Fibroblast of lung (primary cell): ENCODE results near the gene PIAS1. TPM values are rescaled to one million over a fixed set of nuclear protein-coding genes. Genes with fewer than 3 reads are reported as not detected.

Source experiments
- DNase-seq, 2 donors: peaks; one replicate each; pipeline versions ENCODE4 v3.0.0 to v3.0.0-alpha.2; 2010; ENCODE audit warnings: low read depth in 2 of 2
- H2AFZ ChIP-seq: 2 replicates; pipeline ENCODE4 v1.5.1; 2012; ENCODE audit warnings: low read length, control low read depth, inconsistent platforms
- H3K27ac ChIP-seq: 2 replicates; pipeline ENCODE4 v1.5.1; 2011; ENCODE audit warnings: low read length, control low read depth; ENCODE audit not compliant: insufficient read depth
- H3K27me3 ChIP-seq: 2 replicates; pipeline ENCODE4 v1.5.1; 2011; ENCODE audit warnings: mild to moderate bottlenecking, low read length; ENCODE audit not compliant: control insufficient read depth, insufficient read depth
- H3K36me3 ChIP-seq: 2 replicates; pipeline ENCODE4 v1.5.1; 2011; ENCODE audit warnings: low read length; ENCODE audit not compliant: control insufficient read depth, insufficient read depth
- H3K4me1 ChIP-seq: 2 replicates; pipeline ENCODE4 v1.5.1; 2011; ENCODE audit warnings: low read length; ENCODE audit not compliant: control insufficient read depth, insufficient read depth; ENCODE audit errors: extremely low read depth
- H3K4me2 ChIP-seq: 2 replicates; pipeline ENCODE4 v1.5.1; 2011; ENCODE audit warnings: low read length, control low read depth; ENCODE audit not compliant: insufficient read depth; ENCODE audit errors: extremely low read depth
- H3K4me3 ChIP-seq, 4 experiments: fragments of 200-600 bp in 1 of 4; sonication (generic) in 1 of 4; replicated peaks in 1 of 4; 2 replicates each; pipeline ENCODE4 v1.5.1; 2011 to 2016; ENCODE audit warnings: low read length in 4 of 4, low read depth in 3 of 4, mild to moderate bottlenecking in 3 of 4, control low read depth in 2 of 4, inconsistent platforms in 1 of 4, mixed read lengths in 1 of 4; ENCODE audit not compliant: insufficient read depth in 1 of 4; ENCODE audit errors: control extremely low read depth in 1 of 4
- H3K79me2 ChIP-seq: 2 replicates; pipeline ENCODE4 v1.5.1; 2012; ENCODE audit warnings: mild to moderate bottlenecking, low read length, inconsistent platforms; ENCODE audit not compliant: control insufficient read depth, insufficient read depth
- H3K9ac ChIP-seq: 2 replicates; pipeline ENCODE4 v1.5.1; 2011; ENCODE audit warnings: mild to moderate bottlenecking, low read length, control low read depth; ENCODE audit not compliant: insufficient read depth
- H3K9me3 ChIP-seq: 2 replicates; pipeline ENCODE4 v1.5.1; 2012; ENCODE audit warnings: low read depth, low read length; ENCODE audit not compliant: control insufficient read depth, insufficient read depth
- H4K20me1 ChIP-seq: 2 replicates; pipeline ENCODE4 v1.5.1; 2011; ENCODE audit warnings: low read length; ENCODE audit not compliant: control insufficient read depth, insufficient read depth; ENCODE audit errors: extremely low read depth
- EZH2 ChIP-seq: IDR thresholded peaks from 2 replicates; pipeline ENCODE4 v1.5.1; 2012; ENCODE audit warnings: low read length, control low read depth, mild to moderate bottlenecking; ENCODE audit errors: missing control alignments
- polyA plus RNA-seq, 2 donors: library from polyadenylated mRNA; depleted of rRNA in 1 of 2; stranded (reverse) in 1 of 2; unstranded in 1 of 2; fragments of >200 nt; gene quantifications; 2 replicates each; pipeline ENCODE4 v1.2.1, GENCODE V29; 2011 to 2012; ENCODE audit warnings: missing spikeins in 1 of 2
- total RNA-seq: library from RNA; depleted of rRNA; stranded (reverse); fragments of >200 nt; gene quantifications from 2 replicates; pipeline ENCODE4 v1.2.1, GENCODE V29; 2014
- TF ChIP-seq, protein P1 (sequence below), 2 donors: IDR thresholded peaks in 1 of 2; conservative IDR thresholded peaks in 1 of 2; 1 replicate in 1 of 2; 2 replicates in 1 of 2; pipeline ENCODE4 v1.5.1; 2011 to 2012; ENCODE audit warnings: low read length in 2 of 2, control low read depth in 1 of 2, inconsistent platforms in 1 of 2, low read depth in 1 of 2, mild to moderate bottlenecking in 1 of 2

The PIAS1 gene
- total and polyA plus RNA-seq, 2 donors (not counting 1 experiment from before 2014, with no cell fraction given) = 17.0 to 35.1 TPM

DNA sequence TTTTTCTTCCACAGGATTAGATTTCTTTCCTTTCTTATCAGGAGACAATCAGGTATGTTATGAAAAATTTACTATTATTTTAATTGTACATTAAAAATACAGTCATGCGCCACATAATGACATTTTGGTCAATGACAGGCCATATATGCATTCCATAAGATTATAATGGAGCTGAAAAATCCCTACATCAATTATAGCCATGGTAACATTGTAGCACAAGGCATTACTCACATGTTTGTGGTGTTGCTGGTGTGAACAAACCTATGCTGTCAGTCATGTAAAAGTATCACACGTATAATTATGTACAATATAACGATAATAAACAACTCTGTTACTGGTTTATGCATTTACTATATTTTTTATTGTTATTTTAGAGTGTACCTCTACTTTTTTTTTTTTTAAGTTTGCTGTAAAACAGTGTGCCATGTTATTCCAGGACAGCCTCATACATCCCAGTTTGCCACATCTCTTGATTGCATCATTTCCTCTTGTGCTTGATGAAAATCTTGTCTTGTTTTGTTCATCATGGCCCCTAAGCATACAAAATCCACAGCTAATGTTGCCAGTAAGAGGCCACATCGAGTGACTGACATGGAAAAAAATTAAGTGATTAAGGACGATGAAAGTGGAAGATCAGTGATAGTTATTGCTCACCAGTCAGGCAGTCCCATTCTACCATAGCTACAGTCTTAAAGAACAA, 129.7 kb downstream of the PIAS1 start:
- H2AFZ ChIP-seq = no peak overlapping the region
- H3K4me1 ChIP-seq = peaks cover 7% of the 10 kb centered on the region
- no peaks in the 10 kb centered on the region for H3K27me3 ChIP-seq
- peak in 1 of 2 donors; percentile 54 for DNase-seq
- no peaks in the 10 kb centered on the region for H4K20me1 ChIP-seq
- no peak overlapping the region for H3K27ac ChIP-seq
- H3K9ac ChIP-seq = no peak overlapping the region
- H3K79me2 ChIP-seq = no peaks in the 10 kb centered on the region
- TF ChIP-seq, protein P1, sequence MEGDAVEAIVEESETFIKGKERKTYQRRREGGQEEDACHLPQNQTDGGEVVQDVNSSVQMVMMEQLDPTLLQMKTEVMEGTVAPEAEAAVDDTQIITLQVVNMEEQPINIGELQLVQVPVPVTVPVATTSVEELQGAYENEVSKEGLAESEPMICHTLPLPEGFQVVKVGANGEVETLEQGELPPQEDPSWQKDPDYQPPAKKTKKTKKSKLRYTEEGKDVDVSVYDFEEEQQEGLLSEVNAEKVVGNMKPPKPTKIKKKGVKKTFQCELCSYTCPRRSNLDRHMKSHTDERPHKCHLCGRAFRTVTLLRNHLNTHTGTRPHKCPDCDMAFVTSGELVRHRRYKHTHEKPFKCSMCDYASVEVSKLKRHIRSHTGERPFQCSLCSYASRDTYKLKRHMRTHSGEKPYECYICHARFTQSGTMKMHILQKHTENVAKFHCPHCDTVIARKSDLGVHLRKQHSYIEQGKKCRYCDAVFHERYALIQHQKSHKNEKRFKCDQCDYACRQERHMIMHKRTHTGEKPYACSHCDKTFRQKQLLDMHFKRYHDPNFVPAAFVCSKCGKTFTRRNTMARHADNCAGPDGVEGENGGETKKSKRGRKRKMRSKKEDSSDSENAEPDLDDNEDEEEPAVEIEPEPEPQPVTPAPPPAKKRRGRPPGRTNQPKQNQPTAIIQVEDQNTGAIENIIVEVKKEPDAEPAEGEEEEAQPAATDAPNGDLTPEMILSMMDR (conservative IDR thresholded peaks at IDR 0.05 in 1 of 2, IDR thresholded peaks at IDR 0.05 in 1 of 2; ENCODE audit: low read depth in 1 of 2, low read length in 2 of 2) = no peak
- no peak for TF ChIP-seq EZH2
- H3K36me3 ChIP-seq = no peaks in the 10 kb centered on the region
- H3K4me3 ChIP-seq = no peak overlapping the region
- H3K4me2 ChIP-seq = no peak overlapping the region
- H3K9me3 ChIP-seq = no peaks in the 10 kb centered on the region

DNA sequence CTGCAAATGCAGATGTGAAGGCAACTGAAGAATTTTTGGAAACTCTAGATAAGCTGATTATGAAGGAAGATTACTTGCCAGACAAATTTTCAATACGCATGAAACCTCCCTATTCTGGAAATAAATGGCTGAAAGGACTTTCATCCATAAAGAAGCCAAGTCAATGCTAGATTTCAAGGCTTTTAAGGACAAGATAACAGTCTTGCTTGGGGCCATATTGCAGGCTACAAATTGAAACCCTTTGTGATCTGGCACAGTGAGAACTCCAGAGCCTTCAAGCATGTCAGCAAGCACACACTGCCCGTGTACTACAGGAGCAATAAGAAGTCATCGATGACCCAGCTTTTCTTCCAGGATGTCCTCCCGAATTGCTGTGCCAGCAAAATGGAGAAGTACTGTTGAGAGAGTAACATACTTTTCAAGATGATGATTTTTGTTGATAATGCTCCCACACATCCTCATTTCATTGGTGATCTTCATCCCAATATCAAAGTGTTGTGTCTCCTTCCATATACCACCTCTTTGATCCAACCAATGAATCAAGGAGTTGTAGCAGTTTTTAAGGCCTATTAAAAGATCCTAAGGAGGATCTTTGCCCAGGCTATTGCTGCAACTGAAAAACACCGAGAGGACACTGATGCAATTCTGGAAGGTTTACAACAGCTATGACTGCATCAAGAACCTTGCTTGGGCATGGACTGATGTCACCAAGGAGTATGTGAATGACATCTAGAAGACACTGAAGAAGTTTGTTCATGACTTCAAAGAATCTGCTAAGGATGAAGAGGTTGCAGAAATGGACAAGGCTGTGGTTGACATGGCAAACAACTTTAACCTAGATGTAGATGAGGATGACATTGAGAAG, 130.7 kb downstream of the PIAS1 start:
- no peaks in the 10 kb centered on the region for H4K20me1 ChIP-seq
- H3K27me3 ChIP-seq = no peaks in the 10 kb centered on the region
- no peaks in the 10 kb centered on the region for H3K36me3 ChIP-seq
- no peak for DNase-seq
- no peak overlapping the region for H3K4me2 ChIP-seq
- no peaks in the 10 kb centered on the region for H3K9me3 ChIP-seq
- H3K79me2 ChIP-seq = no peaks in the 10 kb centered on the region
- no peak overlapping the region for H3K9ac ChIP-seq
- H3K4me1 ChIP-seq = peaks cover 7% of the 10 kb centered on the region
- no peak overlapping the region for H2AFZ ChIP-seq
- H3K4me3 ChIP-seq = no peak overlapping the region
- TF ChIP-seq, protein P1 (conservative IDR thresholded peaks at IDR 0.05 in 1 of 2, IDR thresholded peaks at IDR 0.05 in 1 of 2; ENCODE audit: low read depth in 1 of 2, low read length in 2 of 2) = no peak
- no peak for TF ChIP-seq EZH2
- H3K27ac ChIP-seq = no peak overlapping the region

DNA sequence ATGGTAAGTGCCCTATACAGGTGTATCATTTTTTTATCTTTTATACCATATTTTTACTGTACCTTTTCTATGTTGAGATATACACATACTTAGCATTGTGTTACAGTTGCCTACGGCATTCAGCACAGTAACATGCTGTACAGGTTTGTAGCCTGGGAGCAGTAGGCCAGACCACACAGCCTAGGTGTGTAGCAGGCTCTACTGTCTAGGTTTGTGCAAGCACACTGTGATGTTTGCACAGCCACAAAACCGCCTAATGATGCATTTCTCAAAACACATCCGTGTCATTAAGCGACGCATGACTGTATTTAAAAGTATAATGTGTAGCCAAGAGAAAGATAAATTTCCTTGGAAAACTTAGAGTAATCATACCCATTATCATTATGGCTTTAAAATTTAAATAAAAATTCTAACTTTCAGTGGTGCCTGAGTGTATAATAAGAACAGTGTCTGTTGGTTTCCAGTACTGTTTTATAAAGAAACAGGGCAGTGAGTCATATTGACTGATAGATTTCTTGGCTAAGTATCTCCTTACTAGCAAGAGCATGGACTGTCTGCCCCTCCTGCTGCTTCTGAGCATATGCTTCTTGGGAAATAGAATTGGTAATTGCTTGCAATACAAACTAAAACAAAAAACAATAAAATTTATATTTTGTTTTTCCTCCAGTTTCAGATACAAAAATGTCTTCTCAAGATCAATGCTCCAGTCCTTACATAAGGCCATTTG, 132.7 kb downstream of the PIAS1 start:
- Histone ChIP-seq H3K4me1 (peaks cover 7% of the 10 kb centered on the region), H4K20me1 (no peaks in the 10 kb centered on the region), H3K9me3 (no peaks in the 10 kb centered on the region), H3K27me3 (no peaks in the 10 kb centered on the region), H2AFZ (no peak overlapping the region), H3K4me2 (peak overlapping the region; percentile 75), H3K27ac (no peak overlapping the region), H3K36me3 (peaks cover 1% of the 10 kb centered on the region), H3K9ac (no peak overlapping the region), H3K79me2 (no peaks in the 10 kb centered on the region), H3K4me3 (peak overlapping the region in 2 of 4 experiments; percentile 14 to 50)
- DNase-seq = peak; percentile 78 to 89
- TF ChIP-seq EZH2 = no peak
- TF ChIP-seq, protein P1 (conservative IDR thresholded peaks at IDR 0.05 in 1 of 2, IDR thresholded peaks at IDR 0.05 in 1 of 2; ENCODE audit: low read depth in 1 of 2, low read length in 2 of 2) = peak in 1 of 2 donors; percentile 6
